Left colon (tissue), 2 donors: ENCODE measurements around the gene UMODL1. TPM values are rescaled to one million over a fixed set of nuclear protein-coding genes. Genes with fewer than 3 reads are reported as not detected.

Source experiments
- ATAC-seq: fragments of 200-7000 bp; cut with Tn5 transposase; one replicate; pipeline ENCODE4 v1.9.1; 2020; ENCODE audit warnings: mild to moderate bottlenecking, moderate library complexity
- DNase-seq, 2 donors: peaks; one replicate each; pipeline ENCODE4 v3.0.0-alpha.2; 2020
- intact Hi-C, 2 donors: fragments of 100-400 bp; cut with DNase I in 1 of 2; cut with micrococcal nuclease in 1 of 2; formaldehyde crosslinking; loops; one replicate each; pipeline versions ENCODE4 v1.11.2 to v1.14.0; 2022; cut with DNase I, micrococcal nuclease
- long read RNA-seq: library from polyadenylated mRNA; unstranded; transcript quantifications from one replicate; pipeline ENCODE4 v2.0.0, GENCODE V29; 2021
- total RNA-seq, 2 donors: library from RNA; stranded (reverse); fragmentation: NEBNext Ultra II Directional; extraction: Animal tissue kit (Norgen Biotek cat#: 25700); gene quantifications; one replicate each; pipeline ENCODE4 v1.2.1, GENCODE V29; 2021
- donor health status: DM: no; HTN: no; CAD: no.
- donor health status: DM: yes; HTN: yes; CAD: no.

Gene UMODL1, protein sequence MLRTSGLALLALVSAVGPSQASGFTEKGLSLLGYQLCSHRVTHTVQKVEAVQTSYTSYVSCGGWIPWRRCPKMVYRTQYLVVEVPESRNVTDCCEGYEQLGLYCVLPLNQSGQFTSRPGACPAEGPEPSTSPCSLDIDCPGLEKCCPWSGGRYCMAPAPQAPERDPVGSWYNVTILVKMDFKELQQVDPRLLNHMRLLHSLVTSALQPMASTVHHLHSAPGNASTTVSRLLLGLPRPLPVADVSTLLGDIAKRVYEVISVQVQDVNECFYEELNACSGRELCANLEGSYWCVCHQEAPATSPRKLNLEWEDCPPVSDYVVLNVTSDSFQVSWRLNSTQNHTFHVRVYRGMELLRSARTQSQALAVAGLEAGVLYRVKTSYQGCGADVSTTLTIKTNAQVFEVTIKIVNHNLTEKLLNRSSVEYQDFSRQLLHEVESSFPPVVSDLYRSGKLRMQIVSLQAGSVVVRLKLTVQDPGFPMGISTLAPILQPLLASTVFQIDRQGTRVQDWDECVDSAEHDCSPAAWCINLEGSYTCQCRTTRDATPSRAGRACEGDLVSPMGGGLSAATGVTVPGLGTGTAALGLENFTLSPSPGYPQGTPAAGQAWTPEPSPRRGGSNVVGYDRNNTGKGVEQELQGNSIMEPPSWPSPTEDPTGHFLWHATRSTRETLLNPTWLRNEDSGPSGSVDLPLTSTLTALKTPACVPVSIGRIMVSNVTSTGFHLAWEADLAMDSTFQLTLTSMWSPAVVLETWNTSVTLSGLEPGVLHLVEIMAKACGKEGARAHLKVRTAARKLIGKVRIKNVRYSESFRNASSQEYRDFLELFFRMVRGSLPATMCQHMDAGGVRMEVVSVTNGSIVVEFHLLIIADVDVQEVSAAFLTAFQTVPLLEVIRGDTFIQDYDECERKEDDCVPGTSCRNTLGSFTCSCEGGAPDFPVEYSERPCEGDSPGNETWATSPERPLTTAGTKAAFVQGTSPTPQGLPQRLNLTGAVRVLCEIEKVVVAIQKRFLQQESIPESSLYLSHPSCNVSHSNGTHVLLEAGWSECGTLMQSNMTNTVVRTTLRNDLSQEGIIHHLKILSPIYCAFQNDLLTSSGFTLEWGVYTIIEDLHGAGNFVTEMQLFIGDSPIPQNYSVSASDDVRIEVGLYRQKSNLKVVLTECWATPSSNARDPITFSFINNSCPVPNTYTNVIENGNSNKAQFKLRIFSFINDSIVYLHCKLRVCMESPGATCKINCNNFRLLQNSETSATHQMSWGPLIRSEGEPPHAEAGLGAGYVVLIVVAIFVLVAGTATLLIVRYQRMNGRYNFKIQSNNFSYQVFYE
- total RNA-seq: under 1 TPM; 0.28 to 0.43 TPM
- long read RNA-seq: 0 reads

DNA sequence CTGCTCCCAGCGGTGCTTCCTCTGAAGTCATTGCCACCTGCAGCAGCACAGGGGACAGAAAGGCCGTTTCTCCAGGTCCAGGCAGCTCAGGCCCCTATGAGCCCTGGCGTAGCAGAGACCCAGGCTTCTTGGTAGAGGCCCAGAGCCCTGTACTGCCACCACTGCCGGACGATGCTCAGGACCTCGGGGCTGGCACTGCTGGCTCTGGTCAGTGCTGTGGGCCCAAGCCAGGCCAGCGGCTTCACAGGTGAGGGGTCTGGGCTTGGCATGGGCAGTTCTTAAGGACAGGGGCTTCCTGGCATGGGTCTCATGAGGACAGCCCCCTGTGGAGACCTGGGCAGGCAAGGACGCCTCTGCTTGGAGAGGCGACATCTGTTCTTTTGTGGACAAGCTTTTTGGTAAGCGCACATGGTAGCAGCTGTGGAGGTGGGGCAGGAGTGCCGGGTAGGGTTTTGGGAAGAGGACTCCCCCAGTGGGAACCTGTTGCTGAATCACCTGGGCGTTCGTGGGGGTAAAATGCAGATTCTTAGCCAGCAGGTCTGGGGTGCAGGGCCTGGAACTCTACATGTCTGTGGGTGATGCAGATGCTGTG is at the start of gene UMODL1:
UMODL1 (plus strand) TSS at position 172 of the 592 bp plus-strand sequence; CDS start at position 172, 0 bp downstream.
- ATAC-seq (no peak), DNase-seq (no peak)
- intact Hi-C loops: no loop called here

DNA sequence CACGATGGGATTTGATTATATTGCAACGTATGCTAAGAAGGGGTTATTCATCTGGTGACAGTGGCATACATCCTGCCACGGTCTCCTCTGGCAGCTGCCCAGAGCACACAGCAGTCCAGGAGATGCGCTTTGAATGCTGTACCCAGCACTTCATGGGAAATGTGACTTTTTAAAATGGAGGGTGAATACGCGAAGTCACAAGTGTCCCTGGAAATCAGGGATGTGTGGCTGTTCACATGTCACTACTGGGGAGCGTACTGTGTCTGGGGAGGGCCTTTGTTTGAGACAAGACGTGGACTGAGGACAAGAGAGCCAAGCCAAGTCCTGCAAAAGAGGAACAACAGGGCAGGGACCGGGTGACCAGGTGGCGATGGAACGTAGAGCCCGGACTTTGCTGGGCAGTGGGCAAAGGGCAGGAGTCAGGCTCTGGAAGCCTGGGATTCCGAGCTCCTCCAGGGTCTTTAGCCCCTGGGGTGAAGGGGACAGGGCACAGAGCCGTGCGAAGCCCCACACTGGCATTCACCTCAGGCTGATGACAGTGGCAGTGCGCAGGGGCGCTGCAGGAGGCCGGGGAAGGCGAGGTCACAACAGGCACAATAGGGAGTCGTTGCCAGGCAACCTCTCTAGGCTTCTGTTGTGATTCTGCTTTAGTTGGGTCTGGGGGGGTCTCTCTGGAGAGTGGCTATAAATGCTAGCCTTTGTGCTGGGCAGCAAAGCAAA is 49.6 kb upstream of the UMODL1 start:
- DNase-seq: no peak
- intact Hi-C loops: no loop called here

DNA sequence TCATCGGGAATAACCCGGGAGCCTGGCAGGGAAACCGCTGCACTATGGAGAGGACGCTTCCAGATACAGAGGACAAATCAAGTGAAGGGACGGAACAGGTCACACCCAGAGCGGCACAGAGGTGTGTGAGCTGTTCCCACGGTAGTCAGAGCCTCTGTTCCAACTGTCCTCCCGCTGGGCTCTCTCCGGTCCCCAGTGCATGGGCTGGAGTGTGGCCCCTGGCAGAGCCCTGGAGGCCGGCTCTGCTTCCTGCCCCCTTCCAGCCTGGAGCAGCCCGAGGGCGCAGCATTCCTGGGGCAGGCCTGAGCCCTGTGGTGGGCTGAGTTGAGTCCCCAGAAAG is 49.1 kb upstream of the UMODL1 start:
- DNase-seq (no peak), ATAC-seq (peak; percentile 62)
- intact Hi-C loops: no loop called here

More for the DNA sequence above, 49.6 kb upstream of the UMODL1 start:
- peak; percentile 50 for ATAC-seq

DNA sequence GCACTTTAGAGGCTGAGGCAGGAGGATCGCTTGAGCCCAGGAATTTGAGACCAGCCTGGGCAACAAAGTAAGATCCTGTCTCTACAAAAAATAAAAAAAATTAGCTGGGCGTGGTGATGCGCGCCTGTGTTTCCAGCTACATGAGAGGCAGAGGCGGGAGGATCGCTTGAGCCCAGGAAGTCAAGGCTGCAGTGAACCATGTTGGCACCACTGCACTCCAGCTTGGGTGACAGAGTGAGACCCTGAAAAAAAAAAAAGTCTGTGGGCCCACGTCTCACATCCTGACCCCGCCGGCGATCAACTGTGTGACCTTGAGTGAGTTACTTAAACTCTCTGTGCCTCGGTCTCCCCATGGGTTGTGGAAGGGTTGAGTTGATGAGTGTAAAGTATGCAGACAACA is 48.2 kb upstream of the UMODL1 start:
- DNase-seq: no peak
- intact Hi-C loops: no loop called here
- ATAC-seq: no peak

DNA sequence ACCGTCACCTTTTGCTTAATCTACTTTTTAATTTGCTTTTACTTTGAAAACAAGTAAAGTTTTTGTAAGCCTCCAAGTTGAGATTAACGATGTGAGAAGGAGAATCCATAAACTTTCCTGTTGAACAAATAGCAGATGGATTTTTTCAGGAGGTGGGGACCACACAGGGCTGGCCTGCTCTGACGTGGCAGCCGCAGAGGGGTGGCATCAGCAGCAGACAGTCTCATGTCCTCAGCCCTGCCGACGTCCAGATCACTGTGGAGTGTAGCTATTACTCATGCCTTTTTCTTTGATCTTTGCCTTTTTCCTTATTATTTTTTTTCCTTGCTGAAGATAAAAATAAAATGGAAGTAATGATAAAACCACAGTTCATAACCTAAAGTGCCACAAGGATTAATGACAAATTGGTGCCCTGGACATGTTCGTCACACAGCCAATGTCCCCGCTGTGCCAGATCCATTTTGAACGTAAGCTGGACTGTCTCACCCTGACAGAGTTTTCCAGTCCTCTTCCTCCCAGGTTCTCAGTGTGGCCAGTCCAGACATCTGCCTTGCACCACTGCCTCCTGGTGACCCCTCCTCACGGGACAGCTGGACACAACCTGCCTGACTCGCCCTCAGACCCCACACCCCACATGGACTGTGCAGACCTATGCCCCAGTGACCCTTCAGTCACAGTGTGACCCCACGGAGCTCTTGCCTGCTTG is 45.6 kb upstream of the UMODL1 start:
- intact Hi-C loops: no loop called here
- DNase-seq: no peak
- no peak for ATAC-seq

DNA sequence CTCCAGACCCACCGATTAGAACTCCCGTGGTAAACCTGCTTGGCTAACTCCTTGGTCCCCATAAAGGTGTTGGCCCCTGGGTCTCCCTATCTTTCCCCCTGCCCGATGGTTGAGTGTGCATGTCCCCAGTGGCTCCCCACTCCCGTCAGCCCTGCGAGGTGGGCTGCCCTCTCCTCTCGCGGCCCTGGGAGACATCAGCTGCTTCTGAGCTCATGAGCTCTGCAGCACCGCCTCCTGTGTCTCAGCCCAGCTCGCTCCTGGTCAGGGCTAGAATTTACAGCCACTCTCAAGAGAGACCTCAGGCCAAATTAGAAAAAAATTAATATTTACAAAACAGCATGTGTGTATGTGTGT is 45.1 kb upstream of the UMODL1 start:
- DNase-seq: no peak
- intact Hi-C loops: no loop called here
- no peak for ATAC-seq

DNA sequence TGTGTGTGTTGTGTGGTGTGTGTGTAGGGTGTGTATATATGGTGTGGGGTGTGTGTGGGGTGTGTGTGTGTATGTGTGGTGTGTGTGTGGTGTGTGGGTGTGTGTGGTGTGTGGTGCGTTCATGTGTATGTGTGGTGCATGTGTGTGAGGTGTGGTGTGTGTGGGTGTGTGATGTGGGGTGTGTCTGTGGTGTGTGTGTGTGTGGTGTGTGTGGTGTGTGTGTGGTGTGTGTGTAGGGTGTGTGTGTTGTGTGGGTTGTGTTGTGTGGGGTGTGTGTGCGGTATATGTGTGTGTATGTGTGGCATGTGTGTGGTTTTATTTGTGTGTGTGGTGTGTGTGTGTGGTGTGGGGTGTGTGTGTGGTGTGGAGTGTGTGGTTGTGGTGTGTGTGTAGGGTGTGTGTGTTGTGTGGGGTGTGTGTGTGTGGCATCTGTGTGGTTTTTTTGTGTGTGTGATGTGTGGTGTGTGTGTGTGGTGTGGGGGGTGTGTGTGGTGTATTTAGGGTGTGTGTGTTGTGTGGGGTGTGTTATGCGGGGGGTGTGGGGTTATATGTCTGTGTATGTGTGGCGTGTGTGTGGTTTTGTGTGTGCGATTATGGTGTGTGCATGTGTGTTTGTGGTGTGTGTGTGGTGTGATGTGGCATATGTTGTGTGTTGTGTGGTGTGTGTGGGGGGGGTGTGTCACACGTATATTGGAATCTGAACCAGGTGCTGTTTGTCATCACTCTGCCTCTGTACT is 43.9 kb upstream of the UMODL1 start:
- no peak for ATAC-seq
- intact Hi-C loops: no loop called here
- peak in 1 of 2 donors; percentile 17 for DNase-seq

DNA sequence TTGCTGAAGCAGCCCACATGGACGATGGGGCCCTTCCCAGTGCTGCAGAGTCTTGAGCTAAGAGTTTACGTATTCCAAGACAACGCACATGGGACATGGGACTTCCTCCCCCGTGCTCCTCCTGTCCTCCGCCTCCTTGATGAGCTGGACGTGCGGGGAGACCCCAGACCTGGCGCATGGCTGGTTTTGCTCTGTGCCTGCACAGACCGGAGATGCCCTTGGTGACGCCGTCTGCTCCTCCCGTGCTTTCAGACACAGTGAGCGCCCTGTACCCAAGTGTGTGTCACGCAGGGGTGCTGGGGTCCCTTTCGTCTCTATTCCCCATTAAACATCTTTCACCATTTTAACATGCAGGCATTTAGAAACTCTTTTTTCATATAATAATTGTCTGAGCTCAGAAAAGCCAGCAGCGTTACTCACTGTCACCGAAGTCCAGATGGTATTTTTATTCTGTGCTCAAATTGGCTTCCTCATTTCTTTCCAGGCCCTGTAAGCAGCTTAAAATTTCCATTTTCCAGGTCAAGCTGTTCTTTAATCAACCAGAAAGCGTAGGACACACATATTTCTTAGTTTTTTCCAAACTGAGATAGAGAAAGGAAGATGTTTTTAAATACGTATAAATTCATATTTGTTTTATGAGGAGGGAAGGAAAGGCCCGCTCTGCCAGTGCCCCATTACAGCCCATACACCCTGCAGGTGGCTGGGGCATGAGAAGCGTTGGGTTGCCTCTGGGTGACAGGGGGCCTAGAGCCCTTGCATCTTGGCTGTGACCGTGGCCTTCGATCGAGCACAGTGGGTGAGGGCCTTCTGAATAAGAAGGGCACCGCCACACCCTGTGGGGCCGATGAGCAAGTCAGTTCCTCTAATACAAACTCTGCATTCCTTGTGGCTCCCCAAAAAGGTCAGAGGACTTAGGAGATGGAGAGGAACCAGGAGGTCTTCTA is 43.0 kb upstream of the UMODL1 start:
- intact Hi-C loops: no loop called here
- DNase-seq (no peak), ATAC-seq (no peak)

DNA sequence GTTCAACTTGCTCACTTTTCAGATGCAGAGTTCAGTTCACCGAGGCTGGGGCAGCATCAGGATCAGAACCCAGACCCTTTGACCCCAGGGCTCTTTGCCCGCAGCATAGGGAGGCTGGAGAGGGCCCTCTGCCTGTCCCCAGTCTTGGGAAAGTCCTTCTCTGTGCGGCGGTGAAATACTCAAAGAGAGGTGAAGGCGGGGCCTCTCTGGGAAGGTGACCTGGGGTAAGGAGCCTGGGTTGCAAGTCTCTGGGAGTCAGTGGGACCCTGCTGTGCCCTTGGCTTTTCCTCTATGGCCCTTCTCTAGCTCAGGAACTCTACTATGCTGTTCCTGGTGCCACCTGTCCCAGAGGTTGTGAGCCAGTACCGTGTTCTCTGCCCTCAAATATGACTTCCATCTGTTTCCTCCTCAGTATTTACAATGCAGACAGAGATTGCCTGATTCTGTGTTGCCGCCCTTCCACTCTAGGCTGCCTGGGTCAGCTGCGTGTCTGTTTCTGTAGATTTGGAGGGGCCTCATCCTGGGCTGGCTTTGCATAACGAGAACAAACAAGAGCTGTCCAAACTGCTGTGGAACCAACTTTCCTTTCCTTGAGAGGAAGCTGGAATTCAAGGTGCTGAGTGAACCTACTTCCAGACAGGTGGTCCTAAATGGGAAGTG is 42.2 kb upstream of the UMODL1 start:
- ATAC-seq: peak; percentile 98

DNA sequence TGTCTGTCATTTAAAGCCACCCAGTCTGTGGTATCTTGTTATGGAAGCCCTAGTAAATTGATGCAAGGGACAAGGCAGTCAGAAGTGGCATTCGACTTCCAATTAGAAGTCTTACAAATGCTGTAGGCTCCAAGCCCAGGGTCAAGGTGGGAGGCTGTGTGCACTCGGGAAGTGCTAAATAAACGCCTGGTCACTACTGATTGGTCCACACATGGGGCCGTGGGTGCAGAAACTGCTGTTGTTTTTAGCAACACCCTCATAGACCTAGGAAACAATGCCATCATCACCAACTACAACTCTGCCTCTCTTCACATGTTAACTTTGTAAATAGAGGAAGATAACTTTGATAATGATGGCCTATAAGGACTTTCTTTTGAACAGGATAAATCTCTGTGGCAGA is 40.8 kb upstream of the UMODL1 start:
- DNase-seq (no peak), ATAC-seq (no peak)
- intact Hi-C loops: no loop called here

More for the DNA sequence above, 42.2 kb upstream of the UMODL1 start:
- peak in 1 of 2 donors; percentile 43 for DNase-seq
- intact Hi-C loops: no loop called here

DNA sequence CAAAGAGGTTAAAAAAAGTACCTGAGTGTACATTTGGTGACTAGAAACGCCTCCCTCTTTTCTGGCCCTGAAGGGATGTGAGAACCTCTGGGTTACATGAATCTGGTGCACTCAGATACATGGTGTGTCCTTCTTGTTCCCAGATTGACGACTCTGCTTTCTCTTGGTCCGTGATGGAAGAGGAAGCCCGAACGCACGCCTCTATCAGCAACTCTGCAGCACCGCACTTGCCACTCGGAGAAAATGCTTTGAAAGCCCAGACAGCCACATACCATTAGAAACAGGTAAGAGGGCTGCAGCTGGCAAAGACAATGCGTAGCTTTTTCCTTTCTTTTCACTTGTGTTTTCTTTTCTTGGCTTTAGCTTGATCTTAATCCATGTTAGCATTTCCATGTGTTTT is 39.9 kb upstream of the UMODL1 start:
- DNase-seq (no peak), ATAC-seq (no peak)
- intact Hi-C loops: no loop called here

DNA sequence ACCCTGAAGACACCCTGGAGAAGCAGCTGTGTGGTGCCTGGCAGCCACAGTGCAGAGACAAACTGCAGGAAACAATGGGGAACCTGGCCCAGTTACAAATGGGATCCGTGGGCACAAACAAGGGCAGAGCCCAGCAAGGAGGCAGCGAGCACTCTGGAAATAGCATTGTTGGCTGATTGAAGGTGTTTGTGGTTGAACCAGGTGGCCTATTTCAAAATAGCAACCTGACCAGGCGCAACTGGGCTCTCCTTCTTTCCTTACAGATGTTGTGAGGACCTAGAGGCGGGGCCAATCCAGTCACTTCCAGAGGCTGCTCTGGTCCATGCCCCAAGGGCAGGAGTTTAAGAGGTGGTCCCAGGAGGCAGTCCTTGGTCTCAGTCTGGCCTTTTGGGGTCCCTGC is 39.3 kb upstream of the UMODL1 start:
- no peak for DNase-seq
- intact Hi-C loops: no loop called here
- ATAC-seq: no peak

DNA sequence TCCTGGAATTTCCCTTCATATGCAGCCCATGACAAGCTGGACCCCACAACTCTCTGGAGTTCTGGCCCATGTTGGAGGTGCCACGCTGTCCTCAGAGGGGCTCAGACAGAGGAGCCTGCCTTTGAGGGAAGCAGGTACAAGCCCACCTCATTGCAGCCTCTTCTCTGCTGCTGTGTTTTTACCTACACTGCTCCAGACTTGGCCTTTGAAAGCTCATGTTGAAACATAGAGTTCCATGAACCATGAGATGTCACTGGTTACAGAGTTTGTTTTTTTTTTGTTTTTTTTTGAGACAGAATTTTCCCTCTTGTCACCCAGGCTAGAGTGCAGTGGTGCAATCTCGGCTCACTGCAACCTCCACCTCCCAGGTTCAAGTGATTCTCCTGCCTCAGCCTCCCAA is 38.9 kb upstream of the UMODL1 start:
- intact Hi-C loops: no loop called here
- no peak for DNase-seq
- no peak for ATAC-seq

DNA sequence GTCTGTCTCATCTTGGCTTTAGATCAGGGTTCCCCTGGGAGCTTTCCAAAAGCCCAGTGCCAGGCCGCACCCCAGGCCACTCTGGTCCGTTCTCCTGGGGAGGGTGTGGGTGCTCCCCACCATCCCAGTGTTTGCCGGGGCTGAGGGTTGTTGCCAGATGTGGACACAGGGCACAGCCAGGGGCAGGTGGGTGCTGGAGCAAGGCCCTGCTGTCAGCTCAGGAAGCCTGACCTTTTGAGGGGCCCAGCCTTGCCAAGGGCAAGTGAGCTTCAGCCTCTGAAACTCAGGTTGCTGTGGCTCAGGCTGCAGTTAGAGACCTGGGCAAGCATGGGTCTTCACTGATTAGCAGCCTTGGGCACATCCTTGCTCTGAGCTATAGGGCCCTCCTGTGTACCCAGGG is 38.1 kb upstream of the UMODL1 start:
- ATAC-seq: no peak
- no peak for DNase-seq
- intact Hi-C loops: no loop called here

DNA sequence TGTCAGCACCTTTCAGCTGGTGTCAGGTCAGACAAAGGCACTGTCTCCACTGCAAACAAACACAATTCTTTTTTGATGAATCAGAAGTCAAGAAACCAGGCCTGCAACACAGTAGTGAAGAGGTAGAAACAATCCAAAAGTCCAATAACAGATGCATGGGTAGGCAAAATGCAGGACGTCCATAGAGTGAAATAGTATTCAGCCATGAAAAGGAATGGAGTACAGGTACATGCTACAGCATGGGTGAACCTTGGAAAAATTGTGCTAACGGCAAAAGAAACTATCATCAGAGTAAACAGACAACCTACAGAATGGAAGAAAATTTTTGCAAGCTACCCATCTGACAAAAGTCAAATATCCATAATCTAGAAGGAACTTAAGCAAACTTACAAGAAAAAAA is 34.8 kb upstream of the UMODL1 start:
- intact Hi-C loops: no loop called here
- DNase-seq (no peak), ATAC-seq (no peak)

DNA sequence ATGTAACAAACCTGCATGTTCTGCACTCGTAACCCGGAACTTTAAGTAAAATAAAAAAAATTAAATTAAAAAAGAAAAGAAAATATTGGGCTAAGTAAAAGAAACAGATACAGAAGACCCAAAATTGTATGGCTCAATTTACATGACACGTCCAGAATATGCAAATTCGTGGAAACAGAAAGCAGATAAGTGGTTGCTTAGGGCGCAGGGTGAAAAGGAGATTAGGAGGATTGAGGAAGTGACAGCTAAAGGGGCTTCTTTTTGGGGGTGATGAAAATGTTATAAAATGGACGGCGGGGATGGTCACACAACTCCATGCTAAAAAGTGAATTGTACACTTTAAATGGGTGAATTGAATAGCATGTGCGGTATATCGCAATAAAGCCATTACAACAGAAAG is 33.6 kb upstream of the UMODL1 start:
- ATAC-seq: peak; percentile 3
- intact Hi-C loops: no loop called here
- no peak for DNase-seq
